Pons (tissue), 1 donor: Measurements from ENCODE around the gene LY6G5B.

Source experiments
- DNase-seq: peaks from one replicate; pipeline ENCODE4 v3.0.0-alpha.2; 2016; ENCODE audit warnings: low spot score

LY6G5B gene

GRCh38 chr6:31669676-31670075 is at the start of gene LY6G5B:
LY6G5B (plus strand) TSS chr6:31669976; CDS start chr6:31670951, 975 bp downstream.
- no peak for DNase-seq

GRCh38 chr6:31620586-31621319 is 49.0 kb upstream of the LY6G5B start, which contains the start of gene PRRC2A:
PRRC2A (plus strand) TSS chr6:31620715; CDS start chr6:31622790, 2,075 bp downstream.
- DNase-seq = peak; percentile 44

- peak; percentile 39 for DNase-seq
These were observed 48.3 kb upstream of the LY6G5B start for GRCh38 chr6:31621320-31621939.

GRCh38 chr6:31621991-31622390 is 47.8 kb upstream of the LY6G5B start:
- DNase-seq = no peak

GRCh38 chr6:31622684-31623091 is 47.1 kb upstream of the LY6G5B start:
- DNase-seq = no peak

- no peak for DNase-seq
These were observed 45.7 kb upstream of the LY6G5B start for GRCh38 chr6:31624070-31624469.

GRCh38 chr6:31626952-31627351 is 42.8 kb upstream of the LY6G5B start:
- no peak for DNase-seq

- no peak for DNase-seq
These were observed 42.0 kb upstream of the LY6G5B start for GRCh38 chr6:31627690-31628287.

- no peak for DNase-seq
These were observed 40.8 kb upstream of the LY6G5B start for GRCh38 chr6:31629014-31629413.

- DNase-seq = no peak
These were observed 39.4 kb upstream of the LY6G5B start for GRCh38 chr6:31630177-31630934.

- no peak for DNase-seq
These were observed 38.6 kb upstream of the LY6G5B start for GRCh38 chr6:31631209-31631608.

GRCh38 chr6:31631681-31632278 is 38.0 kb upstream of the LY6G5B start:
- DNase-seq = no peak

GRCh38 chr6:31632279-31632946 is 37.4 kb upstream of the LY6G5B start:
- DNase-seq = no peak

- DNase-seq = no peak
These were observed 36.3 kb upstream of the LY6G5B start for GRCh38 chr6:31633447-31633846.

GRCh38 chr6:31634131-31634530 is 35.6 kb upstream of the LY6G5B start:
- no peak for DNase-seq

GRCh38 chr6:31634969-31635575 is 34.7 kb upstream of the LY6G5B start:
- DNase-seq = no peak

GRCh38 chr6:31636698-31637596 is 32.8 kb upstream of the LY6G5B start:
- DNase-seq = no peak

- DNase-seq = no peak
These were observed 30.7 kb upstream of the LY6G5B start for GRCh38 chr6:31639043-31639442.

- no peak for DNase-seq
These were observed 30.3 kb upstream of the LY6G5B start for GRCh38 chr6:31639449-31639861.

GRCh38 chr6:31640612-31641011 is 29.2 kb upstream of the LY6G5B start:
- no peak for DNase-seq
